GM06990 (cell line): ENCODE data around the gene TANC2.
A peak's percentile ranks its signal among the peaks of the same experiment; 100 is the strongest.

ENCODE experiments used
- DNase-seq: peaks from one replicate; pipeline ENCODE4 v3.0.0-alpha.2; 2011; ENCODE audit not compliant: insufficient read length; ENCODE audit errors: extremely low read depth
- H3K27me3 ChIP-seq: replicated peaks from 2 replicates; pipeline ENCODE4 v1.6.0; 2011; ENCODE audit warnings: low read length; ENCODE audit not compliant: control insufficient read depth, insufficient read depth
- H3K36me3 ChIP-seq: 2 replicates; pipeline ENCODE4 v1.5.1; 2011; ENCODE audit warnings: low read length; ENCODE audit not compliant: control insufficient read depth, insufficient read depth
- H3K4me3 ChIP-seq: replicated peaks from 2 replicates; pipeline ENCODE4 v1.5.1; 2011; ENCODE audit warnings: low read depth, mild to moderate bottlenecking, control low read depth, low read length
- TF ChIP-seq, protein P1 (sequence below): IDR thresholded peaks from 2 replicates; pipeline ENCODE4 v1.5.1; 2011; ENCODE audit warnings: low read length, control low read depth, mild to moderate bottlenecking, inconsistent platforms; ENCODE audit not compliant: insufficient read depth, poor library complexity, severe bottlenecking

The TANC2 gene

DNA sequence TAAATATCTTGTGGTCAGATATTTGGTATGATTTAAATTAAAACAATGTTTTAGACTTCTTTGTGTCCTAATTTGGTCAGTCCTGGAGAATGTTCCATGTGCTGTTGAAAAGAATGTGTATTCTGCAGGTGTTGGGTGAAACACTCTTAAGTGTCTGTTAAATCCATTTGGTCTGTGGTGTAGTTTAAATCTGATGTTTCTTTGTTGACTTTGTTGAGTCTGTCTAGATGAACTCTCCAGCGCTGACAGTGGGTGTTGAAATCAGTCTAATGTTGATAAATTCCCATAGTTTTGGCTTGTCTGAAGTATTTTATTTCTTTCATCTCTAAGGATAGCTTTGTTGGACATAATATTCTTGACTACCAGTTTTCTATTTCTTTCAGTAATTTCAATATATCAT is 18.8 kb downstream of the TANC2 start:
- H3K4me3 ChIP-seq: no peak overlapping the region
- no peak for DNase-seq
- TF ChIP-seq, protein P1, sequence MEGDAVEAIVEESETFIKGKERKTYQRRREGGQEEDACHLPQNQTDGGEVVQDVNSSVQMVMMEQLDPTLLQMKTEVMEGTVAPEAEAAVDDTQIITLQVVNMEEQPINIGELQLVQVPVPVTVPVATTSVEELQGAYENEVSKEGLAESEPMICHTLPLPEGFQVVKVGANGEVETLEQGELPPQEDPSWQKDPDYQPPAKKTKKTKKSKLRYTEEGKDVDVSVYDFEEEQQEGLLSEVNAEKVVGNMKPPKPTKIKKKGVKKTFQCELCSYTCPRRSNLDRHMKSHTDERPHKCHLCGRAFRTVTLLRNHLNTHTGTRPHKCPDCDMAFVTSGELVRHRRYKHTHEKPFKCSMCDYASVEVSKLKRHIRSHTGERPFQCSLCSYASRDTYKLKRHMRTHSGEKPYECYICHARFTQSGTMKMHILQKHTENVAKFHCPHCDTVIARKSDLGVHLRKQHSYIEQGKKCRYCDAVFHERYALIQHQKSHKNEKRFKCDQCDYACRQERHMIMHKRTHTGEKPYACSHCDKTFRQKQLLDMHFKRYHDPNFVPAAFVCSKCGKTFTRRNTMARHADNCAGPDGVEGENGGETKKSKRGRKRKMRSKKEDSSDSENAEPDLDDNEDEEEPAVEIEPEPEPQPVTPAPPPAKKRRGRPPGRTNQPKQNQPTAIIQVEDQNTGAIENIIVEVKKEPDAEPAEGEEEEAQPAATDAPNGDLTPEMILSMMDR: no peak
- H3K27me3 ChIP-seq: no peaks in the 10 kb centered on the region; the same call in 1 of the 2 replicates
- H3K36me3 ChIP-seq: no peaks in the 10 kb centered on the region

DNA sequence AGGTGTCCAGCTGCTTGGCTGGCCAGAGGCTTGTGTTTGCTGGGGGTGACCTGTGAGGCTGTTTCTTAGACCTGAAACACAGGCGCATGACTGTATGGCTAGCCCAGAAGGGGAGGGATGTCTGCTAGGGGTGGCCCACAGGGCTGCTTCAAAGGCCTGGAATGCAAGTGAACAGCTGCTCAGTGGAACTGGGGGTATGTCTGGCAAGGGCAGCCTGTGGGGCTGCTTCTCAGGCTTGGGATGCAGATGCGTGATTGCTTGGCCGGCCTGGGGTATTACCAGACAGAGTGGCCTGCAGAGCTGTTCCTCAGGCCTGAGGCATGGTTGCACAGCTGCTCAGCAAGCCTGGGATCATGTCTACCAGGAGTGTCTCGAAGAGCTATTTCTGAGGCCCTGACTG is 20.5 kb downstream of the TANC2 start:
- Histone ChIP-seq H3K4me3 (no peak overlapping the region), H3K36me3 (no peaks in the 10 kb centered on the region), H3K27me3 (no peaks in the 10 kb centered on the region; the same call in 1 of the 2 replicates)
- TF ChIP-seq, protein P1: no peak
- DNase-seq: no peak

DNA sequence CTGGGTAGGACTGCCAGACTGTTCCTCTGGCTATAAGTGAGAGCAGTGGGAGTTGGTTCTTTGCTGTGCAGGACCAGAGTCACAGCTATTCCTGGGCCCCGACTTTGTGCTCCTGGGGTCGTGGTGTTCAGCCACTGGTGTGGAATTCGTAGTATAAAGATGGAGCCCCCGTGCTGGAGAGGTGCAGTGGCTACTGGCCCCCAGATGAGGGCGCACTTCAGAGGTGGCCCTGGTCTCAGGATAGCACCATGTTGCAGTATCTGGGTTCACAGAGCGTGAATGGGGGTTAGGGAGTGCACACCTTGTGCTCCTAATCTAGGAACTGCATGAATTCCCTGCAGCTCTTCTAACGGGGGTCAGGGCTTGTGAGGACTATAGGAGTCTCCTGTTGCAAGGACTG is 21.1 kb downstream of the TANC2 start:
- Histone ChIP-seq H3K36me3 (no peaks in the 10 kb centered on the region), H3K27me3 (no peaks in the 10 kb centered on the region; the same call in 1 of the 2 replicates), H3K4me3 (no peak overlapping the region)
- TF ChIP-seq, protein P1: peak; percentile 40
- DNase-seq: no peak

DNA sequence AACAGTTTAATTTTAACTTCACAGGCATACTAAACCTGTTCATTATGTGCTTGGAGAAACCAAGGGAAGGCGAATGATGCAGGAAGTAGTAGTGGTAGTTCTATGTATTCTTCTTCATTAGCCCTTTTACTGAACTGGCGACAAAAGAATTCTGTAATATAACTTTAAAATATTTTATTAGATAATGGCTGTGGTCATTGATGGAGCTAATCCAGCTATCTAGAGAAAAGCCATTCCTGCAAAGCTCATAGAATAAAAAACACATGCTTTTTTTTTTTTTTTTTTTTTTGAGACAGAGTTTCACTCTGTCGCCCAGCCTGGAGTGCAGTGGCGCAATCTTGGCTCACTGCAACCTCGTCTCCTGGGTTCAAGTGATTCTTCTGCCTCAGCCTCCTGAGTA is 23.5 kb downstream of the TANC2 start:
- H3K36me3 ChIP-seq: no peaks in the 10 kb centered on the region
- H3K4me3 ChIP-seq: no peak overlapping the region
- no peaks in the 10 kb centered on the region; the same call in 1 of the 2 replicates for H3K27me3 ChIP-seq
- DNase-seq: no peak
- TF ChIP-seq, protein P1: no peak

DNA sequence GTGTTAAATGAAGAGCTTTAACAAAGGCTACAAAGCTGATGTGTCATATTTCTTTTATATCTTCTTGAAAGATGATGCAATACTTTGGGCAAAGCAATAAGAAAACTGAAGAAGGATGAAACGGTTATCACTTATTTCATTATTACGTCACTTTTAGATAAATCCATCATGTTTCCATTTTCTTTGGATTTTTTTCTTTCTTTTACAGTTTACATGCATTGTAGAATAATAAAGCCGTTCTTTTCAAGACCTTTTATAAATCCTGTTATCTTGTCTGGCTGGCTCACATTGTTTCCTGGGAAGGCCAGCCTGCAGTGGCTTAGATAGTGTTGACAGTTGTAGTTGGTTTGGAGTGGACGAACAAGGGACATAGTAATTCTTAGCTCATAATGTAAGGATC is 28.9 kb downstream of the TANC2 start:
- Histone ChIP-seq H3K36me3 (no peaks in the 10 kb centered on the region), H3K27me3 (no peaks in the 10 kb centered on the region), H3K4me3 (no peak overlapping the region)
- no peak for DNase-seq
- TF ChIP-seq, protein P1: no peak

DNA sequence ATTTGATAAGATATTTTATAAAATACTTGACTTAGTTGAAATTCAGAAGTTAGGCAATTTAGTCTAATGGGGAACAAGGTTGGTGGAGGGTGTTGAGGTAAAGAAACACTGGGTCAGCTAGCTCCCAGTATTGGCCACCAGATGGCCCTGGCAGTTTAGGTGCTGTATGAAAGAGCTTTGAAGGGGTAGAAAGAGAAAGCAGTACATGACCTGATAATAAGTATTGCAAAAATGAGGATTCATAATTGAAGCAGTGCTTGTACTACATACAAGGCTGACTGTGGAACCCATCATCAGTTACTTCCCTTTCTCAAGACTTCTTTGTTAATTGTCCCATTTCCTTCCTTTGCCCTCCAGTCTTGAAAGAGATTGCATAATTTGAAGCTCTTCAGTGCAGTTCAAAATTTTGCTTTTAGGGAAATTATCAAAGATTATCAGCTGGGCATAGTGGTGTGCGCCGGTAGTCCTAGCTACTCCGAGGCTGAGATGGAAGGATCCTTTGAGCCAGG is 29.4 kb downstream of the TANC2 start:
- no peak overlapping the region for H3K4me3 ChIP-seq
- no peaks in the 10 kb centered on the region for H3K36me3 ChIP-seq
- no peaks in the 10 kb centered on the region for H3K27me3 ChIP-seq
- DNase-seq: no peak
- TF ChIP-seq, protein P1: peak; percentile 70
